ENCODE results near the gene LENG1.

Gene LENG1

DNA sequence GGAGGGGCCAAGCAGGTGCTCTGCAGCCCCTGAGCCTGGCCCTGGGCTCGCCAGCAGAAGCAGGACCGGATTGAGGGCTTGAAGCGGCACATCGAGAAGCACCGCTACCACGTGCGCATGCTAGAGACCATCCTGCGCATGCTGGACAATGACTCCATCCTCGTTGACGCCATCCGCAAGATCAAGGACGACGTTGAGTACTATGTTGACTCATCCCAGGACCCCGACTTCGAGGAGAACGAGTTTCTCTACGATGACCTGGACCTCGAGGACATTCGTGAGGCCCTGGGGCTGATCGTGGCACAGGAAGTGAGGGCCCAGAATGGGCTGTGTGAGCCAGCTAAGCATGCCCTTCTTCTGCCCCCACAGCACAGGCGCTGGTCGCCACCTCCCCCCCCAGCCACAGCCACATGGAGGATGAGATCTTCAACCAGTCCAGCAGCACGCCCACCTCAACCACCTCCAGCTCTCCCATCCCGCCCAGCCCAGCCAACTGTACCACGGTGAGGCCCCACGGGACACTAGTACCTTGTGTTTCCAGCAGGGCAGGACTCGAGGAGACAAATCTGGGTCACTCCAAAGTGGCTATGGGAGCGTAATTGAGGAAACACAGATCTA, 13.9 kb downstream of the LENG1 start:
- no peak overlapping the region for H3K4me3 ChIP-seq (ENCODE audit: low read depth, low read length)
- no peak for DNase-seq (ENCODE audit: low read depth)
- TF ChIP-seq POLR2A (IDR thresholded peaks at IDR 0.05; ENCODE audit: extremely low read depth, insufficient read length) (no peak), MAX (IDR thresholded peaks at IDR 0.05; ENCODE audit: low read depth, low read length) (no peak)

DNA sequence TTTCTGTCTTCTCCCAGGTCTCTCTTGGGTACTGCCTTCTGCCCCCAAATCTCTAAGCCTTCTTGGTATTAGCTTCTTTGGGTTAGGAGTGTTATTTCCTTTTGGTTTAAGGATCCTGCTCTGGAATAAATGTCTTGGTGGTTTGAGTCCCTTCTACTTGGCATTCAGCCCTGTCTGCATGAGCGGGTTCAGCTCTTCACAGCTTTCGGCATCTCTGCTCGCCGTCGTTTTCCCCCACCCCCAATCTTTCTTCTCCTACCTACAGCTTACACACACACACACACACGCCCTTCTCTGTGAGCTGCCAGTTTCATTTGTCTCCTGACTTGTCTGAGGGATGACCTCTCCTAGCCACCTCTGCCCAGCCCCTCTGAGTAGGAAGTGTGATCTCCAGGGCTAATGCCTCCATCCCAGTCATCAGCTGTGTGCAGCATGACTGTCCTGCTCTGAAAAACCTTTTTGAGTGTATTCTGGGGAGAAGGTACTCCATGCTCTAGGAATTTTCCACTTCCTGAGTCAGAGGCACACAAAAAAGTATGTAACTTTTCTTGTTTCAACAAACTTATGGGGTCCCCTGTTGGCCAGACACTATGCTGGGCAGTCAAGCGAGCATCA, 17.2 kb downstream of the LENG1 start:
- H3K4me3 ChIP-seq (ENCODE audit: low read depth, low read length), result no peak overlapping the region
- no peak for TF ChIP-seq MYC (IDR thresholded peaks at IDR 0.05; ENCODE audit: low read depth, low read length)
- TF ChIP-seq MAX (IDR thresholded peaks at IDR 0.05; ENCODE audit: low read depth, low read length), result no peak
- TF ChIP-seq, protein P1, sequence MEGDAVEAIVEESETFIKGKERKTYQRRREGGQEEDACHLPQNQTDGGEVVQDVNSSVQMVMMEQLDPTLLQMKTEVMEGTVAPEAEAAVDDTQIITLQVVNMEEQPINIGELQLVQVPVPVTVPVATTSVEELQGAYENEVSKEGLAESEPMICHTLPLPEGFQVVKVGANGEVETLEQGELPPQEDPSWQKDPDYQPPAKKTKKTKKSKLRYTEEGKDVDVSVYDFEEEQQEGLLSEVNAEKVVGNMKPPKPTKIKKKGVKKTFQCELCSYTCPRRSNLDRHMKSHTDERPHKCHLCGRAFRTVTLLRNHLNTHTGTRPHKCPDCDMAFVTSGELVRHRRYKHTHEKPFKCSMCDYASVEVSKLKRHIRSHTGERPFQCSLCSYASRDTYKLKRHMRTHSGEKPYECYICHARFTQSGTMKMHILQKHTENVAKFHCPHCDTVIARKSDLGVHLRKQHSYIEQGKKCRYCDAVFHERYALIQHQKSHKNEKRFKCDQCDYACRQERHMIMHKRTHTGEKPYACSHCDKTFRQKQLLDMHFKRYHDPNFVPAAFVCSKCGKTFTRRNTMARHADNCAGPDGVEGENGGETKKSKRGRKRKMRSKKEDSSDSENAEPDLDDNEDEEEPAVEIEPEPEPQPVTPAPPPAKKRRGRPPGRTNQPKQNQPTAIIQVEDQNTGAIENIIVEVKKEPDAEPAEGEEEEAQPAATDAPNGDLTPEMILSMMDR (IDR thresholded peaks at IDR 0.05; ENCODE audit: low read depth, low read length), result no peak
- TF ChIP-seq POLR2A (IDR thresholded peaks at IDR 0.05; ENCODE audit: extremely low read depth, insufficient read length), result no peak
- DNase-seq (ENCODE audit: low read depth), result no peak

- DNase-seq (ENCODE audit: low read depth), result no peak
- TF ChIP-seq MAX (IDR thresholded peaks at IDR 0.05; ENCODE audit: low read depth, low read length), result no peak
- no peak for TF ChIP-seq POLR2A (IDR thresholded peaks at IDR 0.05; ENCODE audit: extremely low read depth, insufficient read length)
- TF ChIP-seq MYC (IDR thresholded peaks at IDR 0.05; ENCODE audit: low read depth, low read length), result no peak
- TF ChIP-seq, protein P1 (IDR thresholded peaks at IDR 0.05; ENCODE audit: low read depth, low read length), result no peak
- H3K4me3 ChIP-seq (ENCODE audit: low read depth, low read length), result no peak overlapping the region
These were observed 18.2 kb downstream of the LENG1 start for GRCh38 chr19:54141356-54141755.

DNA sequence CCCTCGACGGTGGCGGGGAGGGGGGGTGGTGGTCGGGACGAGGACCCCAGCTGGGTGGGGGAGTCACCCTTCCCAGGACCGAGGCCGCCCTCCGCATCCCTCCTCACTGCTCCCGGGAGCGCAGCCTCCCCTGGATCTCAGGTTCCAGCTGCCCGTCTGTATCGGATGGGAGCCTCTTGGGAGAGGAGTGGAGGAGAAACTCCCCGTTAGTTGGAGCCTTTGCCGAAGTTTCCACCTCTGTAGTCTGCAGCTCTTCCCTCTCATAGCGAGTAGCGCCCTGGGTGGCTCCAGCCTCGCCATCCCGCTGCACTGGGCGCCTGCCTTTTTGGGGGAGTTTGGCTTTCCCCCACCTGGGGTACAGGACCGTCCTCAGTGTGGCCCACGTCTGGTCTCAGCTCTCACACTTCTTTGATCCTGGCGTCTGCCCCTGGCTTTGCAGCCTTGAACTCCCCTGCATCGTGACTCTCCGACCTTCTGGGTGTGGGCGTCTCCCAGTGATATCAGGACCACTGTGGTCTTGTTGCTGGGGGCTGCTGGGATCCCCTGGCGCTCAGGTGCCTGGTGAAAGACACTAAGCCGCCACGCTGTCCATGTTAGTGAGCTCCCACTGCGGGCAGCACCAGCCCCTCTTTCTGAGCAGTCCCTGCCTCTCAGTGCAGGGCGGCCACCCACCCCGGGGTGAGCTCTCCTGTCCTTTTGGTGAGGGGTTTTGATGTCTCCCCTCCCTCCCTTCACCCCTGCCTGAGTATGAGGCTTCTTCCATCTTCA, 20.8 kb downstream of the LENG1 start:
- no peak for TF ChIP-seq POLR2A (IDR thresholded peaks at IDR 0.05; ENCODE audit: extremely low read depth, insufficient read length)
- no peak for TF ChIP-seq MYC (IDR thresholded peaks at IDR 0.05; ENCODE audit: low read depth, low read length)
- TF ChIP-seq, protein P1 (IDR thresholded peaks at IDR 0.05; ENCODE audit: low read depth, low read length), result no peak
- TF ChIP-seq MAX (IDR thresholded peaks at IDR 0.05; ENCODE audit: low read depth, low read length), result no peak
- peak overlapping the region; percentile 54 for H3K4me3 ChIP-seq (ENCODE audit: low read depth, low read length)
- no peak for DNase-seq (ENCODE audit: low read depth)

DNA sequence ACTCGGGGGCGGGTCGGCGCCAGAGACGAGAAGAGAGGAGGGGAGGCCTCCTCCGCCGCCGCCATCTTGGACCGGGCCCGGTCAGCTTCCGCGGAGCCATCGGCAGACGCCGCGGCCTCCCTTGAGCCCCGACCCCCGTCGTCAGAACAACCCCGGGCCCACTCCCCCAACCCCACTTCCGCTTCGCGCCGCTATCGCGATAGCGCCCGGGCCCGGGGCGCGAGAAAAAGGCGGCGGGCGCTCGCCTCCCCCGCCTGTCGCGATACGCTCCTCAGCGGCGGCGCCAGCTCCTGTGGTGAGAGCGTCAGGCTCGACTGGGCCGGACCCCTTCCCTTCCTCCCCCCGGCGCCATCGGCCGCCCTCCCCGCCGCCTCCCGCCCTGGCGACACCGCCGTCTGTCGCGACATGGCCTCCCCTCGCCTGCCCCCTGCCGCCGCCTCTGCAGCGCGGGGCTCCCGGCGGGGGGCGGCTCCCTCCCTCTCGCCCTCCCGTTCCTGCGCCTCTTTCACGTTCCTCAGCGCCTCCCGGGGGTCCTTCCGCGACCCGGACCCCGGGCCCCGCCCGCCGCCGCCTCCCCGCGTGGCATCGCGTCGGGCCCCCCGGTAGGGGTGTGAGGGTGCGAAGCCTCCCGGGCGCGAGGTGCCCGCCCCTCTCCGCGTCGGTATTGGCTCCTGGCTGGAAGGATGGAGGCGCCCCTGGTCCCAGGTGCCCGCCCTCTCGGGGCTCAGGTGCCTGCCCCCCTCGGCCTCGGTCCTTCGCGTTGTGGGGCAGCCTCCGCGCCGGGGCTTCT, 21.6 kb downstream of the LENG1 start, which contains the start of gene CNOT3:
TSS of gene CNOT3 (plus strand) at position 64 of the 790 bp plus-strand sequence. CDS start 5,217 bp downstream, outside the sequence.
- TF ChIP-seq MYC (IDR thresholded peaks at IDR 0.05; ENCODE audit: low read depth, low read length) (no peak), POLR2A (IDR thresholded peaks at IDR 0.05; ENCODE audit: extremely low read depth, insufficient read length) (peak; percentile 54)
- peak within 1 kb of the TSS; percentile 71 for H3K4me3 ChIP-seq (ENCODE audit: low read depth, low read length)
- DNase-seq (ENCODE audit: low read depth), result no peak

DNA sequence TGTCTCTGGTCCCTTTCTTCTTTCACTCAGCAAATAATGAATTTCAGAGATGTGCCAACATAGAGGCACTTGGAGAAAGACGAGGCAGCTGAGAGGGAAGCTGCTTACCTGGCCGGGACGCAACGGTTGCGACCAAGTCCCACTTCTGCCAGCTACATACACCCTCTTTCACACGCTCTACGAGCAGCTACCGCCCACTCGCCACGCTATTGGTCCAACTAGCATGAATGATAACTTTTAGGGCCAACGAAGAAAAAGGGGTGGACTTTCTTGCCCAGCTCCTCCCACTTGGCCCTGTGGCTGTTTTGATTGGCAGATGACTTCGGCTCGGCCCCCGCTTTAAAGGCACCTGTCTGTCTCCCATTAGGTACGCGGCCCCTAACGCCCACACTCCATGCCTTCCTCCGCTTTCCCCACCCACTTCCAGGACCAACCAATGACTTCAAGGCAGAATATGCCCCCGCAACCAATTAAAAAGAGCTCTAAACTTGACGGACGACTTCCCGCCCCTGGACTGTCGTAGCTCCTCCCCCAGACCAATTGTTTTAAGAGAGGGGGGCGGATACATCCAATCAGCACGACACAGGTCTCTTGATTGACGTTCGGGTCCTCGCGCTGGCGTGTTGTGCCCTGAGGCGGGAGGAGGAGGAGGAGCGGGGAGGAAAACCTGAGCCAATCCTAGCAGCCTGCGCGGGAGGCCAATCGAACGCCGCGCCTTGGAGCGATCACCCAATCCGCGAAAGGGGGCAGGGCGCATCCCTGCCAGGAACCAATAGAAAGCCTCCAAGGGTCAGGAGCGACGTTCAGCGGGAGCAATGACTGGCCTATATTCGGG, 22.4 kb downstream of the LENG1 start:
- peak overlapping the region; percentile 71 for H3K4me3 ChIP-seq (ENCODE audit: low read depth, low read length)
- TF ChIP-seq, protein P1 (IDR thresholded peaks at IDR 0.05; ENCODE audit: low read depth, low read length), result no peak
- peak; percentile 30 for TF ChIP-seq POLR2A (IDR thresholded peaks at IDR 0.05; ENCODE audit: extremely low read depth, insufficient read length)
- TF ChIP-seq MAX (IDR thresholded peaks at IDR 0.05; ENCODE audit: low read depth, low read length), result peak; percentile 40
- DNase-seq (ENCODE audit: low read depth), result peak; percentile 99
